Endodermal cell (in vitro differentiated cells): ENCODE data around the gene C6orf118. TPM values are rescaled to one million over a fixed set of nuclear protein-coding genes. Genes with fewer than 3 reads are reported as not detected.

Experiments used
- DNase-seq: peaks from one replicate; pipeline ENCODE4 v3.0.0-alpha.2; 2017
- H3K27ac ChIP-seq: 2 replicates; pipeline ENCODE4 v1.5.1; 2013; ENCODE audit warnings: mild to moderate bottlenecking, low read depth, low read length, moderate library complexity
- H3K27me3 ChIP-seq: 2 replicates; pipeline ENCODE4 v1.6.1; 2013; ENCODE audit warnings: mild to moderate bottlenecking, low read length, moderate library complexity; ENCODE audit not compliant: insufficient read depth, control insufficient read depth, poor library complexity, severe bottlenecking
- H3K36me3 ChIP-seq: 2 replicates; pipeline ENCODE4 v1.7.0; 2013; ENCODE audit warnings: mild to moderate bottlenecking, low read length, moderate library complexity; ENCODE audit not compliant: control insufficient read depth, insufficient read depth
- H3K4me1 ChIP-seq: one replicate; pipeline ENCODE4 v1.7.0; 2013; ENCODE audit warnings: low read length; ENCODE audit not compliant: control insufficient read depth, insufficient read depth
- H3K4me3 ChIP-seq: 2 replicates; pipeline ENCODE4 v1.5.1; 2013; ENCODE audit warnings: mild to moderate bottlenecking, low read length, moderate library complexity
- H3K9ac ChIP-seq: 2 replicates; pipeline ENCODE4 v1.6.1; 2013; ENCODE audit warnings: mild to moderate bottlenecking, low read length, moderate library complexity; ENCODE audit not compliant: poor library complexity, severe bottlenecking; ENCODE audit errors: extremely low read depth
- H3K9me3 ChIP-seq: 2 replicates; pipeline ENCODE4 v1.6.1; 2013; ENCODE audit warnings: mild to moderate bottlenecking, low read length, moderate library complexity; ENCODE audit not compliant: control insufficient read depth
- H3K27ac Mint-ChIP-seq: 2 replicates; pipeline ENCODE4 v1.8.0; 2020; ENCODE audit warnings: mixed read lengths
- H3K27me3 Mint-ChIP-seq: 2 replicates; pipeline ENCODE4 v1.8.0; 2021; ENCODE audit warnings: mild to moderate bottlenecking, mixed read lengths; ENCODE audit not compliant: insufficient read depth
- H3K36me3 Mint-ChIP-seq: 2 replicates; pipeline ENCODE4 v1.8.0; 2020; ENCODE audit warnings: low read depth, mixed read lengths
- H3K4me1 Mint-ChIP-seq: 2 replicates; pipeline ENCODE4 v1.8.0; 2020; ENCODE audit warnings: mixed read lengths
- H3K4me3 Mint-ChIP-seq: 2 replicates; pipeline ENCODE4 v1.8.0; 2020; ENCODE audit warnings: mild to moderate bottlenecking, moderate library complexity, mixed read lengths
- H3K9me3 Mint-ChIP-seq: 2 replicates; pipeline ENCODE4 v1.8.0; 2020; ENCODE audit warnings: mild to moderate bottlenecking, mixed read lengths
- CTCF ChIP-seq: fragments of 200-600 bp; sonication (generic); conservative IDR thresholded peaks from 2 replicates; pipeline ENCODE4 v1.5.0; 2021; ENCODE audit warnings: antibody characterized with exemption, mild to moderate bottlenecking
- WGBS, 2 experiments: methylation state at CpG; one replicate each; pipeline versions ENCODE4 v1.1.5 to v1.1.7; 2013; ENCODE audit warnings: missing lambda C conversion rate in 2 of 2, mixed read lengths in 1 of 2; ENCODE audit not compliant: insufficient coverage in 1 of 2, insufficient read length in 1 of 2; 5-methylcytosine and 5-hydroxymethylcytosine counted together
- total RNA-seq, 2 donors: library from RNA; stranded (reverse); fragmentation: NEBNext Ultra II Directional in 1 of 2; extraction: Animal tissue kit (Norgen Biotek cat#: 25700) in 1 of 2; gene quantifications; 2 replicates in 1 of 2; 3 replicates in 1 of 2; pipeline ENCODE4 v1.2.1, GENCODE V29; 2021

Gene C6orf118
- total RNA-seq, 2 donors from 2014 or later: 0.58 to 1.1 TPM

GRCh38 chr6:165268987-165269386 lies 40.4 kb downstream of the C6orf118 start:
- Mint-ChIP-seq H3K27ac (no peak overlapping the region), H3K27me3 (peaks cover 1% of the 10 kb centered on the region), H3K4me1 (peaks cover 4% of the 10 kb centered on the region), H3K4me3 (no peak overlapping the region), H3K9me3 (no peaks in the 10 kb centered on the region), H3K36me3 (no peaks in the 10 kb centered on the region)
- Histone ChIP-seq H3K4me3 (no peak overlapping the region), H3K4me1 (no peaks in the 10 kb centered on the region), H3K27ac (no peak overlapping the region), H3K27me3 (no peaks in the 10 kb centered on the region), H3K9me3 (no peaks in the 10 kb centered on the region), H3K36me3 (no peaks in the 10 kb centered on the region), H3K9ac (no peak overlapping the region)
- no peak for TF ChIP-seq CTCF
- 73% methylated on average over 5 to 7 of the region's 7 CpGs for WGBS, 2 experiments
- no peak for DNase-seq

GRCh38 chr6:165266621-165267020 lies 42.8 kb downstream of the C6orf118 start:
- Histone ChIP-seq H3K27ac (no peak overlapping the region), H3K9ac (no peak overlapping the region), H3K4me3 (no peak overlapping the region), H3K4me1 (no peaks in the 10 kb centered on the region), H3K27me3 (no peaks in the 10 kb centered on the region), H3K36me3 (no peaks in the 10 kb centered on the region), H3K9me3 (no peaks in the 10 kb centered on the region)
- Mint-ChIP-seq H3K27ac (no peak overlapping the region), H3K36me3 (no peaks in the 10 kb centered on the region), H3K4me3 (no peak overlapping the region), H3K9me3 (peaks cover 5% of the 10 kb centered on the region), H3K4me1 (peaks cover 4% of the 10 kb centered on the region), H3K27me3 (peaks cover 1% of the 10 kb centered on the region)
- no peak for DNase-seq
- WGBS, 2 experiments: 98% methylated on average over 1 of the region's 1 CpG; no CpG with 5 or more reads in 1 of the 2 experiments
- TF ChIP-seq CTCF: no peak

- Histone ChIP-seq H3K4me1 (no peaks in the 10 kb centered on the region), H3K27me3 (no peaks in the 10 kb centered on the region), H3K4me3 (no peak overlapping the region), H3K9ac (no peak overlapping the region), H3K9me3 (no peaks in the 10 kb centered on the region), H3K27ac (no peak overlapping the region), H3K36me3 (no peaks in the 10 kb centered on the region)
- peaks cover 4% of the 10 kb centered on the region for H3K4me1 Mint-ChIP-seq
- H3K27me3 Mint-ChIP-seq: no peaks in the 10 kb centered on the region
- H3K4me3 Mint-ChIP-seq: no peak overlapping the region
- peaks cover 6% of the 10 kb centered on the region for H3K9me3 Mint-ChIP-seq
- no peak for DNase-seq
- H3K36me3 Mint-ChIP-seq: no peaks in the 10 kb centered on the region
- no peak for TF ChIP-seq CTCF
- 87 to 89% methylated on average over 3 to 5 of the region's 5 CpGs for WGBS, 2 experiments
- no peak overlapping the region for H3K27ac Mint-ChIP-seq
Measured at GRCh38 chr6:165266191-165266590, 43.2 kb downstream of the C6orf118 start.
